DMS53 treated with DMSO at 0.1 percent for 48 hours (cell line): Measurements from ENCODE around the gene KRT3.

Experiments used
- DNase-seq: peaks from one replicate; lab custom pipeline; 2025; ENCODE audit not compliant: unreplicated experiment; lab: John Stamatoyannopoulos, UW

Gene KRT3

GRCh38 chr12:52740584-52740983, 55.3 kb downstream of the KRT3 start:
- no peak for DNase-seq

GRCh38 chr12:52739963-52740362, 56.0 kb downstream of the KRT3 start:
- no peak for DNase-seq
